ENCODE measurements around the gene RASSF1.

RASSF1 gene

GRCh38 chr3:50342813-50343633 is 2.4 kb upstream of the RASSF1 start:
- no peak for DNase-seq (ENCODE audit: low spot score)

- no peak for DNase-seq (ENCODE audit: low spot score)
These were observed 1.5 kb upstream of the RASSF1 start for GRCh38 chr3:50341996-50342650.

- no peak for DNase-seq (ENCODE audit: low spot score)
These were observed 901 bp upstream of the RASSF1 start for GRCh38 chr3:50341537-50341936.

GRCh38 chr3:50340147-50340447 is 539 bp downstream of the RASSF1 start:
- DNase-seq (ENCODE audit: low spot score): no peak

- no peak for DNase-seq (ENCODE audit: low spot score)
These were observed 1.0 kb downstream of the RASSF1 start for GRCh38 chr3:50339485-50340146.

- DNase-seq (ENCODE audit: low spot score): no peak
These were observed 1.7 kb downstream of the RASSF1 start for GRCh38 chr3:50338965-50339364.

- peak; percentile 97 for DNase-seq (ENCODE audit: low spot score)
These were observed 3.3 kb downstream of the RASSF1 start for GRCh38 chr3:50337175-50337861.

- no peak for DNase-seq (ENCODE audit: low spot score)
These were observed 4.0 kb downstream of the RASSF1 start for GRCh38 chr3:50336452-50337174.

- DNase-seq (ENCODE audit: low spot score): no peak
These were observed 6.1 kb downstream of the RASSF1 start for GRCh38 chr3:50334339-50335075.

- no peak for DNase-seq (ENCODE audit: low spot score)
These were observed 6.8 kb downstream of the RASSF1 start for GRCh38 chr3:50333744-50334328.

GRCh38 chr3:50331364-50331907 is 9.2 kb downstream of the RASSF1 start:
- DNase-seq (ENCODE audit: low spot score): no peak

- DNase-seq (ENCODE audit: low spot score): no peak
These were observed 10.3 kb downstream of the RASSF1 start for GRCh38 chr3:50330330-50330729.

GRCh38 chr3:50327943-50328691 is 12.5 kb downstream of the RASSF1 start, which contains the start of gene TUSC2:
Gene TUSC2, minus strand, starts transcription at chr3:50328223. Its CDS starts 124 bp downstream, at chr3:50328099.
- peak; percentile 97 for DNase-seq (ENCODE audit: low spot score)

GRCh38 chr3:50327129-50327528 is 13.5 kb downstream of the RASSF1 start:
- no peak for DNase-seq (ENCODE audit: low spot score)

GRCh38 chr3:50326182-50326541 is 14.5 kb downstream of the RASSF1 start:
- no peak for DNase-seq (ENCODE audit: low spot score)

- no peak for DNase-seq (ENCODE audit: low spot score)
These were observed 15.0 kb downstream of the RASSF1 start for GRCh38 chr3:50325497-50326181.

- DNase-seq (ENCODE audit: low spot score): no peak
These were observed 15.5 kb downstream of the RASSF1 start for GRCh38 chr3:50325113-50325480.

GRCh38 chr3:50324351-50325112 is 16.1 kb downstream of the RASSF1 start:
- DNase-seq (ENCODE audit: low spot score): peak; percentile 68
